ENCODE results near the gene PAEP.
"Not testable (repeated sequence)": the region's sequence is repeated elsewhere in the genome, so short reads cannot be mapped to it uniquely, and the experiment has no call there.

PAEP gene

GRCh38 chr9:135526089-135526729 is 35.3 kb upstream of the PAEP start:
- DNase-seq (ENCODE audit: low spot score) = no peak

- DNase-seq (ENCODE audit: low spot score) = no peak
Measured at GRCh38 chr9:135526730-135527571, 34.6 kb upstream of the PAEP start.

- not testable (repeated sequence) for DNase-seq (ENCODE audit: low spot score)
Measured at GRCh38 chr9:135528842-135529435, 32.6 kb upstream of the PAEP start.

GRCh38 chr9:135530146-135530545 is 31.4 kb upstream of the PAEP start:
- no peak for DNase-seq (ENCODE audit: low spot score)

- no peak for DNase-seq (ENCODE audit: low spot score)
Measured at GRCh38 chr9:135531096-135531495, 30.5 kb upstream of the PAEP start.

- DNase-seq (ENCODE audit: low spot score) = no peak
Measured at GRCh38 chr9:135533113-135533512, 28.4 kb upstream of the PAEP start.

GRCh38 chr9:135533674-135534073 is 27.9 kb upstream of the PAEP start:
- DNase-seq (ENCODE audit: low spot score) = no peak

- DNase-seq (ENCODE audit: low spot score) = not testable (repeated sequence)
Measured at GRCh38 chr9:135534192-135534711, 27.3 kb upstream of the PAEP start.

- not testable (repeated sequence) for DNase-seq (ENCODE audit: low spot score)
Measured at GRCh38 chr9:135534826-135535225, 26.7 kb upstream of the PAEP start.

- DNase-seq (ENCODE audit: low spot score) = not testable (repeated sequence)
Measured at GRCh38 chr9:135535631-135536030, 25.9 kb upstream of the PAEP start.

GRCh38 chr9:135536216-135536615 is 25.3 kb upstream of the PAEP start:
- no peak for DNase-seq (ENCODE audit: low spot score)

GRCh38 chr9:135543262-135543894 is 18.2 kb upstream of the PAEP start:
- DNase-seq (ENCODE audit: low spot score) = not testable (repeated sequence)

- DNase-seq (ENCODE audit: low spot score) = no peak
Measured at GRCh38 chr9:135544981-135545635, 16.4 kb upstream of the PAEP start.

GRCh38 chr9:135545646-135546176 is 15.8 kb upstream of the PAEP start, which contains the start of gene OBP2A:
OBP2A (plus strand) TSS chr9:135546126; CDS start chr9:135546181, 55 bp downstream.
- DNase-seq (ENCODE audit: low spot score) = not testable (repeated sequence)

GRCh38 chr9:135546792-135547617 is 14.6 kb upstream of the PAEP start:
- DNase-seq (ENCODE audit: low spot score) = not testable (repeated sequence)

GRCh38 chr9:135547756-135548736 is 13.5 kb upstream of the PAEP start:
- DNase-seq (ENCODE audit: low spot score) = no peak

GRCh38 chr9:135549478-135550343 is 11.8 kb upstream of the PAEP start:
- DNase-seq (ENCODE audit: low spot score) = not testable (repeated sequence)

- no peak for DNase-seq (ENCODE audit: low spot score)
Measured at GRCh38 chr9:135550344-135550918, 11.1 kb upstream of the PAEP start.
